SK-MEL-5 (cell line): ENCODE data around the gene ATP8B2. TPM values are rescaled to one million over a fixed set of nuclear protein-coding genes. Genes with fewer than 3 reads are reported as not detected.
"Not testable (repeated sequence)": the region's sequence is repeated elsewhere in the genome, so short reads cannot be mapped to it uniquely, and the experiment has no call there.

Source experiments
- DNase-seq: peaks from one replicate; pipeline ENCODE4 v3.0.0-alpha.2; 2016; ENCODE audit warnings: low read depth, low spot score
- in situ Hi-C: cut with HindIII; loops from 2 replicates; pipeline ENCODE4 v1.10.0; 2016; ENCODE audit warnings: low sequenced_read_pairs, high pct_unique_total_duplicates, low pct_unique_long_range_greater_than_20kb
- polyA plus RNA-seq, 2 experiments: library from polyadenylated mRNA; depleted of rRNA; stranded (reverse); fragments of >200 nt; gene quantifications; 2 replicates each; pipeline ENCODE4 v1.2.3, GENCODE V29; 2015
- total RNA-seq: library from RNA; depleted of rRNA; stranded (reverse); fragments of >200 nt; shearing (Covaris generic); gene quantifications from 2 replicates; pipeline ENCODE4 v1.2.3, GENCODE V29; 2014; rRNA removed

The ATP8B2 gene
- total RNA-seq = 79.2 and 93.6 TPM in 2 replicates
- 166 and 205 TPM in 2 replicates for polyA plus RNA-seq (2015; cell fraction: cytosol; rRNA removed)
- 241 and 251 TPM in 2 replicates for polyA plus RNA-seq (2015; cell fraction: nucleus; rRNA removed)

DNA sequence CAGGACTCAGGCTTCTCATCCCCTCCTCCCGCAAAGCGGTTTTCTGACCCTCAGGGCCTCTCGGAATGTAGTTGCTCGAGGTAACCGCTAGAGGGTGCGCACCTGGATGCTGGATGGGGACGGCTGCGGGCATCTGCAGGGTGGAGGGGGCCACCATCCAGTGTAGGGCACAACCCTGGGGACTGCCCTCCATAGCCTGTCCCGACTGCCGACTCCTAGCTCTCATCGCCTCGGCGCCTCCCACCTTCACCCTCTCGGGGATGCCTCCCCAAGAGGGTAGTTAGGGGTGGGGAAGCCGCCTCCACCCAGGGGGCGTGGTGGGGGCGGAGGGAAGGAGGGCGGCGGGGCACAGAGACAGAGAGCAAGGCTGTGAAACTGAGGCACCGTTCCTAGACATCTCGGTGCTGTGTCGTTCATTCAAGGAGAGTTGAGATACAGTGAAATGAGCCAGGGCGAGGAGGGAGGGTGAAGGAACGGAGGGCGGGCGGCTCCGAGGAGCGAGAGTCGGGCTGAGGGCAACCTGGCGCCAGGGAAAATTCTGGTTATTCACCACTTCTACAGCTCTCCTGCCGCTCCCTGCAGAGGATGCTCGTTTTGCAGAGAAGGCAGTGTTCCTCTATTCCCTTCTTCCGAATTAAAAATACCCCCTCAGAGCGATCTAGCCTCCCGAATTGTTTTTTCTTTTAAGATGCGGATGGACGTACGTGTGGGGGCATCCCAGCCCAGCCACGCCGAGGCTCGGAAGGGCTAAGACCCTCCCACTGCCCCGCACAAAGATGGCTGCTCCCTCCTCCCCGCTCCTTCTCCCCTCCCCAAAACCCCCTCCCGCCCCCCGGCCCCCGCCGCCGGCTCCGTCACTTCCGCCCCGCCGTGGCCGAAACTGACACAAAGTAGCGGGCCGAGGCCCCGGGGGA lies at the start of gene ATP8B2:
Gene ATP8B2, plus strand, starts transcription at position 857 of the 914 bp plus-strand sequence. CDS start 2,617 bp downstream, outside the sequence.
- in situ Hi-C loops = no loop called here

GRCh38 chr1:154276797-154277196 lies 48.5 kb upstream of the ATP8B2 start:
- peak; percentile 56 for DNase-seq
- in situ Hi-C loops = no loop called here

More for the DNA sequence above, at the start of gene ATP8B2:
- peak; percentile 91 for DNase-seq

GRCh38 chr1:154287591-154287990 lies 37.7 kb upstream of the ATP8B2 start:
- DNase-seq, in situ Hi-C loops: not testable (repeated sequence)

DNA sequence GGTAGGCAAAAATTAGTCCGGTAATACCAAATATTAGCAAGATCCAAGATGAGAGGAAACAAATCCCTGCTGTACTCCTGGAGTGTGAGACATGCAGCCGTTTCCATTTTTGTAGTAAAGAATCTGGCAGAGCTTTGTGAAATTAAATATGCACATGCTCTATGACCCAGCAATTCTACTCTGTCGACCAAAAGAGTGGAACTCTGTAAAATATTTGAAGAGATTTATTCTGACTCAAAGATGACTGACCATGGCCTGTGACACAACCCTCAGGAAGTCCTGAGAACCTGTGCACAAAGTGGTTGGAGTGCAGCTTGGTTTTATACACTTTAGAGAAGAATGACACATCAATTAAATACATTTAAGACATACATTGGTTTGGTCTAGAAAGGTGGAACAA lies 36.7 kb upstream of the ATP8B2 start:
- in situ Hi-C loops = no loop called here
- DNase-seq = no peak

- no peak for DNase-seq
- in situ Hi-C loops = no loop called here
Measured at GRCh38 chr1:154290921-154291320, 34.4 kb upstream of the ATP8B2 start.

GRCh38 chr1:154295408-154296235 lies 29.7 kb upstream of the ATP8B2 start:
- peak; percentile 33 for DNase-seq
- in situ Hi-C loops = no loop called here

- in situ Hi-C loops = no loop called here
- no peak for DNase-seq
Measured at GRCh38 chr1:154301582-154301981, 23.7 kb upstream of the ATP8B2 start.

DNA sequence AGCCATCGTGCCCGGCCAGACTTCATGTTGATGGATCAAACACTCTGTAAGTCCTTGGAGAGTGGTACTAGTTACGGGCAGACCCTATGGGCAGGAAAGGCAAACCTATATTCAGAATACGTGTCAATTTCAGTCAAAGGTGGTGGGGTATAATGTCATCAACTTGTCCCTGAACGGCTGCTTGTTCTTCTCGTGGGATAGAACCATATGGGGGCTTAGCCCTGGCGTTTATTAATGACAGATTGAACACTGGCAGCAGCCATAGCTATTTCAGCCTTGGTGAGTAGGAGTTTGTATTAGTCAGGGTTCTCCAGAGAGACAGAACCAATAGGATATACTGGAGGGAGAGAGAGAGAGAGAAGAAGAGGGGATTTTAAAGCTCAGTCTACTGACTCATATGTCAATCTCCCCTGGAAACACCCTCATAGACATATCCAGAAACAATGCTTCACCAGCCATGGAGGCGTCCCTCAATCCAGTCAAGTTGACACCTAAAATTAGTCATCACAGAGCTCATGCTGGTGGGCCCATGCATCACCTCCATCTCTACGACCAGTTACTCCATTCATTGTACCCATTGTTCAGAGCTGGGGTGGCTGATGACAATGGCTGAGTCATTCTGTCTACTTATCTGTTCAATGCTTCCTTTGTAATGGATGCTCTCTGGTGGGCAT lies 20.5 kb upstream of the ATP8B2 start:
- DNase-seq = no peak
- in situ Hi-C loops = no loop called here

- in situ Hi-C loops = no loop called here
- no peak for DNase-seq
Measured at GRCh38 chr1:154306151-154306550, 19.2 kb upstream of the ATP8B2 start.

DNA sequence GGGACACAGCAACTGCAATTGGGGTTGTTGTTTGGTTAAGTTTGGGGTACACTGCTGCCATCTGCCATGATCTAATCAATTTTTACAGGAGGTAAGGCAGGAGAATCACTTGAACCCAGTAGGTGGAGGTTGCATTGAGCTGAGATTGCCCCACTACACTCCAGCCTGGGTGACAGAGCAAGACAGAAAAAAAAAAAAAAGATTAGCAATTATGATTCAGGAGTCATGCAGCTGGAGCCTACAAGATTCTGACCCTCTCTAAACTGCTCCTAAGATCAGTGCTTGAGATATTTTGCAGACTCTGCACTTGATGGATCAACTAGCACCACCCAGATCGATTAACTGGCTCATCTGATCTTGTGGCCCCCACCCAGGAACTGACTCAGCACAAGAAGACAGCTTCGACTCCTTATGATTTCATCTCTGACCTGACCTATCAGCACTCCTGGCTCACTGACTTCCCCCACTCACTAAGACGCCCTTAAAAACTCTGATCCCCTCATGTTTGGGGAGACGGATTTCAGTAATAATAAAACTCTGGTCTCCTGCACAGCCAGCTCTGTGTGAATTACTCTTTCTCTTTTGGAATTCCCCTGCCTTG lies 17.6 kb upstream of the ATP8B2 start:
- in situ Hi-C loops, DNase-seq: not testable (repeated sequence)

- in situ Hi-C loops, DNase-seq: not testable (repeated sequence)
Measured at GRCh38 chr1:154309136-154309535, 16.2 kb upstream of the ATP8B2 start.

DNA sequence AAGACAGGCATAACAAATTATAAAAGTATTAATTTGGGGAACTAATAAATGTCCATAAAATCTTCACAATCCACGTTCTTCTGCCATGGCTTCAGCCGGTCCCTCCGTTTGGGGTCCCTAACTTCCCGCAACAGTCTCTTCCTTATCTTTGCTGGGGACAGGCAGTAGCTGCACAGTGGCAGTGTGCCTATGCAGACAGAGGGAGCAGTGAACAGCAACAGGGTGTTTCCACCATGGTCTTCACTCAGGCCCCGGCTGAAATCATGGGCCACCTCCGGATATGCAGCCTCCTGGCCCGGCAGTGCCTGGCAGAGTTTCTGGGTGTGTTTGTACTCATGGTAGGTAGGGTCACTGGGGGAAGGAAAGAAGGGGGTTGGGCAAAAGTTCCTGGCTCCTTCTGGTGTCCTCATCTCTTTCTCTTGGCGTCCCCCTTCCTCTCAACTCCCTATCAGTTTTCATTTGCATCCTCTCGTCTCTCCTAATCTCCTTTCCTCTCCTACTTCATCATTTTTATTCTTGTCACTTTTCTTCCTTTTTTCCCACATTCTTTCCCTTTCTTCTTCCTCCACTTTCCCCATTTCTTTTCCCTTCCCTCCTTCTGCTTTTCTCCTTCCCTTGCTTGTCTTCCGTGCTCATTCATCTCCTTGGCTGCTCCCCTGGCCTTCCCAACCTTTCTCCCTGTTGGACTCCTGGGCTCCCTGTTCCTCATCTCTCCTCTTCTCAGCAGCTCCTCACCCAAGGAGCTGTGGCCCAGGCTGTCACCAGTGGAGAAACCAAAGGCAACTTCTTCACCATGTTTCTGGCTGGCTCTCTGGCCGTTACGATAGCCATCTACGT lies 12.9 kb upstream of the ATP8B2 start:
- DNase-seq, in situ Hi-C loops: not testable (repeated sequence)

DNA sequence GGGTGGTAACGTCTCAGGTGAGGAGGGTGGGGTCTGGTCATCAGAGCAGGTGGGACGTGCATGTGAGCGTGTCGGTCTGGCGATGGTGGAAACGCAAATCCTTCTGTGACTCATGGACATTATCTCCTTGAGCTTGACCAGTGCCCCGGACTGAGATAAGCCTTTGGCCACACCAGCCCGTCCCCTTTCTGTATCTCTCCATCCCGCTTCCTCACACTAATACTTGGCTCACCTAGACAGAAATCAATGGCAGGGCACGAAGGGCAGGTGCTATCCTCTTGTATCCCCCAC lies 12.3 kb upstream of the ATP8B2 start:
- no peak for DNase-seq
- in situ Hi-C loops = no loop called here

GRCh38 chr1:154314226-154314625 lies 11.1 kb upstream of the ATP8B2 start:
- in situ Hi-C loops = not testable (repeated sequence)
- peak; percentile 18 for DNase-seq

- in situ Hi-C loops = no loop called here
- no peak for DNase-seq
Measured at GRCh38 chr1:154316704-154317103, 8.6 kb upstream of the ATP8B2 start.

GRCh38 chr1:154318386-154318785 lies 6.9 kb upstream of the ATP8B2 start:
- in situ Hi-C loops = no loop called here
- no peak for DNase-seq
